DND-41 (cell line): ENCODE data around the gene GPR183.

Source experiments
- ATAC-seq: fragments of 200-7000 bp; cut with Tn5 transposase; 3 replicates; pipeline ENCODE4 v1.9.1; 2021; ENCODE audit warnings: low read depth; ENCODE audit not compliant: insufficient read depth
- DNase-seq: peaks from one replicate; pipeline ENCODE4 v3.0.0-alpha.2; 2020
- H2AFZ ChIP-seq: 2 replicates; pipeline ENCODE4 v1.6.0; 2012; ENCODE audit warnings: low read depth, low read length
- H3K27ac ChIP-seq: 2 replicates; pipeline ENCODE4 v1.5.1; 2012; ENCODE audit warnings: low read length, inconsistent platforms
- H3K27me3 ChIP-seq: fragments of 200-600 bp; sonication (generic); 2 replicates; pipeline ENCODE4 v1.6.0; 2012; ENCODE audit warnings: low read length, mild to moderate bottlenecking, inconsistent platforms; ENCODE audit not compliant: insufficient read depth, poor library complexity
- H3K36me3 ChIP-seq: 2 replicates; pipeline ENCODE4 v1.5.1; 2012; ENCODE audit warnings: low read length, inconsistent platforms; ENCODE audit not compliant: insufficient read depth
- H3K4me1 ChIP-seq: 2 replicates; pipeline ENCODE4 v1.5.1; 2012; ENCODE audit warnings: mild to moderate bottlenecking, low read length; ENCODE audit not compliant: insufficient read depth
- H3K4me2 ChIP-seq: 2 replicates; pipeline ENCODE4 v1.6.0; 2012; ENCODE audit warnings: mild to moderate bottlenecking, moderate library complexity, low read length, inconsistent platforms; ENCODE audit not compliant: insufficient read depth
- H3K4me3 ChIP-seq, 2 experiments: fragments of 200-600 bp in 1 of 2; shearing (Covaris generic) in 1 of 2; 2 replicates each; pipeline ENCODE4 v1.5.1; 2012 to 2016; ENCODE audit warnings: inconsistent platforms in 2 of 2, low read length in 2 of 2, mild to moderate bottlenecking in 2 of 2, low read depth in 1 of 2, moderate library complexity in 1 of 2
- H3K79me2 ChIP-seq: 2 replicates; pipeline ENCODE4 v1.6.0; 2012; ENCODE audit warnings: low read length, inconsistent platforms; ENCODE audit not compliant: insufficient read depth
- H3K9ac ChIP-seq: 2 replicates; pipeline ENCODE4 v1.6.0; 2012; ENCODE audit warnings: low read depth, mild to moderate bottlenecking, inconsistent platforms, low read length, moderate library complexity
- H3K9me3 ChIP-seq: 2 replicates; pipeline ENCODE4 v1.5.1; 2012; ENCODE audit warnings: low read length, moderate library complexity, mild to moderate bottlenecking, inconsistent platforms; ENCODE audit not compliant: insufficient read depth, severe bottlenecking
- H4K20me1 ChIP-seq: 2 replicates; pipeline ENCODE4 v1.6.0; 2012; ENCODE audit warnings: low read length; ENCODE audit not compliant: insufficient read depth
- EZH2 ChIP-seq: IDR thresholded peaks from 3 replicates; pipeline ENCODE4 v1.6.1; 2012; ENCODE audit warnings: borderline replicate concordance, low read depth, mild to moderate bottlenecking, moderate library complexity, low read length, inconsistent platforms; ENCODE audit not compliant: severe bottlenecking
- TF ChIP-seq, protein P1 (sequence below): IDR thresholded peaks from 2 replicates; pipeline ENCODE4 v1.5.1; 2012; ENCODE audit warnings: borderline replicate concordance, low read length, moderate library complexity, mild to moderate bottlenecking; ENCODE audit not compliant: poor library complexity, severe bottlenecking; ENCODE audit errors: extremely low read depth

GPR183 gene

GRCh38 chr13:99353246-99353600 is 46.0 kb upstream of the GPR183 start:
- H3K79me2 ChIP-seq, result no peaks in the 10 kb centered on the region
- no peak overlapping the region for H3K9ac ChIP-seq
- ATAC-seq (no peak), DNase-seq (no peak)
- H3K4me1 ChIP-seq, result 0 out of 2 replicates have a peak, but pooled peaks cover 7% of the 10 kb centered on the region
- no peaks in the 10 kb centered on the region for H3K9me3 ChIP-seq
- H4K20me1 ChIP-seq, result peaks cover 6% of the 10 kb centered on the region
- no peak for TF ChIP-seq EZH2
- TF ChIP-seq, protein P1, sequence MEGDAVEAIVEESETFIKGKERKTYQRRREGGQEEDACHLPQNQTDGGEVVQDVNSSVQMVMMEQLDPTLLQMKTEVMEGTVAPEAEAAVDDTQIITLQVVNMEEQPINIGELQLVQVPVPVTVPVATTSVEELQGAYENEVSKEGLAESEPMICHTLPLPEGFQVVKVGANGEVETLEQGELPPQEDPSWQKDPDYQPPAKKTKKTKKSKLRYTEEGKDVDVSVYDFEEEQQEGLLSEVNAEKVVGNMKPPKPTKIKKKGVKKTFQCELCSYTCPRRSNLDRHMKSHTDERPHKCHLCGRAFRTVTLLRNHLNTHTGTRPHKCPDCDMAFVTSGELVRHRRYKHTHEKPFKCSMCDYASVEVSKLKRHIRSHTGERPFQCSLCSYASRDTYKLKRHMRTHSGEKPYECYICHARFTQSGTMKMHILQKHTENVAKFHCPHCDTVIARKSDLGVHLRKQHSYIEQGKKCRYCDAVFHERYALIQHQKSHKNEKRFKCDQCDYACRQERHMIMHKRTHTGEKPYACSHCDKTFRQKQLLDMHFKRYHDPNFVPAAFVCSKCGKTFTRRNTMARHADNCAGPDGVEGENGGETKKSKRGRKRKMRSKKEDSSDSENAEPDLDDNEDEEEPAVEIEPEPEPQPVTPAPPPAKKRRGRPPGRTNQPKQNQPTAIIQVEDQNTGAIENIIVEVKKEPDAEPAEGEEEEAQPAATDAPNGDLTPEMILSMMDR, result no peak
- H2AFZ ChIP-seq, result no peak overlapping the region
- H3K27me3 ChIP-seq, result no peaks in the 10 kb centered on the region
- H3K27ac ChIP-seq, result no peak overlapping the region
- no peak overlapping the region for H3K4me3 ChIP-seq
- peaks cover 82% of the 10 kb centered on the region for H3K36me3 ChIP-seq
- no peak overlapping the region for H3K4me2 ChIP-seq

DNA sequence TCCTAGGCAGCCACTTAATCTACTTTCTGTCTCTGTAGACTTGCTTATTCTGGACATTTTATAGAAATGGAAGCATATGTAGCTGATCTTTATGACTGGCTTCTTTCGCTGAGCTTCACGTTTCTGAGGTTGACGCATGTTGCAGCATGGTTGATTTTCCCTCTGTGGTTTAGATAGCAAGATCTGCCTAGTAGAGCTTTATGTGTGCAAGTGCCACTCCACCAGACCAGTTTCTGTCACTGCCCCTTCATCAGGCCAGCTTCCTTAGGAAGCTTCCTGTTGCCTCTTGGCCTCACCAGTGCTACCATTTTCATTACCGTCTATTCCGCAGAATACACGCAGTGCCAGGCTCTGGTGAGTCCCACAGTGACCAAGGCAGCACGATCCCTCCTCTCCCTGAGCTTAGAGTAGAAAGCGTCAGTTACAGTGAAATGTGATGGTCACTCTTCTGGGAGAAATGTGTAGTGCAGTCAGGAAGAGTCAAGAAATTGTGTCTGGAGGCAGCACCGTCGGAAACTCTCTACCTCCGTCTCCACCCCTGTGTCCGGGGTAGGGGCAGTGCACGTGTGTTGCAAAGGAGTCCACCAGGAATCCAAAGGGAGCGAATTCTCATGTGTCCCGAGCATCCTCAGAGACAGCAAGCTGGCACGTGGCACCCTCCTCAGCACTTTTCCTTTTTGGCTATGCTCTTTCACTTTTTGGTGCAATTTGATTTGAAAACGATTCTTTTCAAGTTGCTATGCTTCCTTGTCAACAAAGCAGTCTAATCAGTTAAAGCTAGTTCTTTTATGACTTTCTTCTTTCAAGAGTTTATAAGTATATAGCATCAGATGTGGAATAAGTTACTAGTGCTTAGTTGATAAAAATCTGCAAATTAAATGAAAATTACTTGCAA is 45.4 kb upstream of the GPR183 start:
- Histone ChIP-seq H3K79me2 (no peaks in the 10 kb centered on the region), H3K4me3 (no peak overlapping the region), H3K9ac (no peak overlapping the region), H3K9me3 (no peaks in the 10 kb centered on the region), H2AFZ (no peak overlapping the region), H3K27ac (no peak overlapping the region), H3K4me2 (no peak overlapping the region), H3K27me3 (no peaks in the 10 kb centered on the region), H3K4me1 (0 out of 2 replicates have a peak, but pooled peaks cover 7% of the 10 kb centered on the region), H3K36me3 (peaks cover 82% of the 10 kb centered on the region), H4K20me1 (peaks cover 10% of the 10 kb centered on the region)
- TF ChIP-seq, protein P1, result no peak
- no peak for TF ChIP-seq EZH2
- DNase-seq (no peak), ATAC-seq (no peak)

GRCh38 chr13:99351772-99352171 is 44.6 kb upstream of the GPR183 start:
- ATAC-seq, result no peak
- Histone ChIP-seq H3K4me3 (no peak overlapping the region), H3K27ac (no peak overlapping the region), H2AFZ (no peak overlapping the region), H3K4me1 (0 out of 2 replicates have a peak, but pooled peaks cover 7% of the 10 kb centered on the region), H3K27me3 (no peaks in the 10 kb centered on the region), H4K20me1 (peaks cover 13% of the 10 kb centered on the region), H3K9me3 (no peaks in the 10 kb centered on the region), H3K4me2 (no peak overlapping the region), H3K36me3 (peaks cover 82% of the 10 kb centered on the region), H3K9ac (no peak overlapping the region), H3K79me2 (no peaks in the 10 kb centered on the region)
- TF ChIP-seq, protein P1, result no peak
- TF ChIP-seq EZH2, result no peak
- DNase-seq, result no peak
